GM13977 (cell line): ENCODE results near the gene INMT.

Experiments used
- DNase-seq: peaks from one replicate; pipeline ENCODE4 v3.0.0; 2012; ENCODE audit warnings: low spot score
- in situ Hi-C: fragments of 300-500 bp; cut with MboI; formaldehyde crosslinking; loops from one replicate; pipeline ENCODE4 v1.12.0; 2022; ENCODE audit warnings: low sequenced_read_pairs, low pct_unique_long_range_greater_than_20kb, mixed read lengths, inconsistent platforms; ENCODE audit not compliant: unreplicated experiment
- TF ChIP-seq, protein P1 (sequence below): IDR thresholded peaks from 2 replicates; pipeline ENCODE4 v1.5.1; 2012; ENCODE audit warnings: mild to moderate bottlenecking, control low read depth; ENCODE audit not compliant: insufficient read depth; ENCODE audit errors: extremely low read depth, missing control alignments

INMT gene

DNA sequence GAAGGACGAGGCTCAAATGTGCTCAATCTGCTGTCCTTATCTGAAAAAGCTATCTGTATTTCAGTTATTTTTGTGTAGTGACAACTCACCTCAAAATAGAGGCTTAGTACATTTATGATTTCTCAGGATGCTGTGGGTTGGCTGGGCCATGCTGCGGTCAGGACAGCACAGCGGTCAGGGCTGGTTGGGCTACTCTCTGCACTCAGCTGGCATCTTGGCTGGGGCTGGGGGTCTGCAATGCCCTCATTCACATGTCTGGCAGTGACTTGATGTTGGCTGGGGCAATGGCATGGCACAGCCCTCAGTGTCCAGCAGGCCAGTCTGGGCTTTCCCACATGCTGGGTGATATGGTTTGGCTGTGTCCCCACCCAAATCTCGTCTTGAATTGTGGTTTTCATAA lies 15.6 kb upstream of the INMT start:
- in situ Hi-C loops = no loop called here
- TF ChIP-seq, protein P1, sequence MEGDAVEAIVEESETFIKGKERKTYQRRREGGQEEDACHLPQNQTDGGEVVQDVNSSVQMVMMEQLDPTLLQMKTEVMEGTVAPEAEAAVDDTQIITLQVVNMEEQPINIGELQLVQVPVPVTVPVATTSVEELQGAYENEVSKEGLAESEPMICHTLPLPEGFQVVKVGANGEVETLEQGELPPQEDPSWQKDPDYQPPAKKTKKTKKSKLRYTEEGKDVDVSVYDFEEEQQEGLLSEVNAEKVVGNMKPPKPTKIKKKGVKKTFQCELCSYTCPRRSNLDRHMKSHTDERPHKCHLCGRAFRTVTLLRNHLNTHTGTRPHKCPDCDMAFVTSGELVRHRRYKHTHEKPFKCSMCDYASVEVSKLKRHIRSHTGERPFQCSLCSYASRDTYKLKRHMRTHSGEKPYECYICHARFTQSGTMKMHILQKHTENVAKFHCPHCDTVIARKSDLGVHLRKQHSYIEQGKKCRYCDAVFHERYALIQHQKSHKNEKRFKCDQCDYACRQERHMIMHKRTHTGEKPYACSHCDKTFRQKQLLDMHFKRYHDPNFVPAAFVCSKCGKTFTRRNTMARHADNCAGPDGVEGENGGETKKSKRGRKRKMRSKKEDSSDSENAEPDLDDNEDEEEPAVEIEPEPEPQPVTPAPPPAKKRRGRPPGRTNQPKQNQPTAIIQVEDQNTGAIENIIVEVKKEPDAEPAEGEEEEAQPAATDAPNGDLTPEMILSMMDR = no peak

DNA sequence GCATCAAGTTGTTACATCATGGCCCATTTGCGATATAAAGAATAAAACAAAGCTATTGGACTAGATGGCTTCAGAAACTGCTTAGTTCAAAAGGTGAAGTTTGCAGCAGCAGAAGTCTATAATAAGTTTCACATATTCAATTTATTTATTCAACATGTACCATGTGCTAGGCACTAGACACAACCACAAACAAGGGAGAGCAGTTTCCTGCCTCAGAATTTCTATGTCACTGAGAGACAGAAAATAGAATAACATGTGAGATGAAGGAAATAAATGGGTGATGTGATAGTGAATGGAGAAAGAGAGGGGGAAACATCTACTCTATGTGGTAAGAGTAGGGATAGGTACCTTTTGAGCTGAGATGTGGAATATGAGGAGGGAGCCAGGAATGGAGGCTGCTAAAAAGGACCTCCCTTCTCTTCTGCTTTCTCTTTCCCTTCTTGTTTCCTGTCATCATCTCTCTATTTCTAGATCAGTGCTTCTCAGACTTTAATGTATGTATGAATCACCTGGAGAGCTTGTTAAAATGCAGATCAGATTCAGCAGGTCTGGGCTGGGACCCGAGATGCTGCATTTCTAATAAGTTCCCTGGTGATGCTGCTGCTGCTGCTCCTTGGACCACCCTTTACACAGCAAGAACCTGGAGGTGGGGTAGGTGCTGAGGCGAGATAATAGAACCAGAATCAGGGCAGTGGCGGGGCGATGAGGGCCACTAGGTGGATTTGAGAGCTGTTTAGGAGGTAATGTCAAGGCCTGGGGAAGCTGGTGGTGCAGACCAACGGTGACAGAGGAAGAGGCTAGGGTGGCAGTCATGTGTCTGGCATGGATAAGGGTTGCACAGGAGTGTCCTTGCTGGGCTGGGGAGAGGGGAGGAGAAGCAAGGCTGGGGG lies 13.7 kb upstream of the INMT start:
- in situ Hi-C loops = no loop called here
- no peak for DNase-seq
- TF ChIP-seq, protein P1 = no peak

More for the DNA sequence above, 15.6 kb upstream of the INMT start:
- DNase-seq = no peak

DNA sequence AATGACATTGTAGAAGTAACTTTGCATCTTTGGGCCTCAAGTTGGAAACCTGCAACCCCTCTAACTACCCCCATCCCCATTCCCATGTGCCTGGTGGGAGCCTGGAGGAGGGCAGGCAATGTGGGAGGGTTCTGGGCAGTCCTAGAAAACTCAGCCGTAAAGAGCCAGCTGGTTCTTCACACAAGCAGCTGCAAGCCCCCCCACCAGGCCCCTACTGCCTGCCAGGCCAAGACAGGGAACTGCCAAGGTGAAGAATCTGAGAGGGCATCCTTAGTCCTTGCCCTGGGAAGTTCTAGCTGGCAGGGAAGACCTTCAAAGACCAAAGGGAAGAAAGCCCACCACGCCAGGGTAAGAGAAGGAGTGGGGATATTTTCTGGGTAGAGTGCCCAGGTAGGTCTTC lies 12.2 kb upstream of the INMT start:
- TF ChIP-seq, protein P1 = no peak
- in situ Hi-C loops = no loop called here
- DNase-seq = no peak

DNA sequence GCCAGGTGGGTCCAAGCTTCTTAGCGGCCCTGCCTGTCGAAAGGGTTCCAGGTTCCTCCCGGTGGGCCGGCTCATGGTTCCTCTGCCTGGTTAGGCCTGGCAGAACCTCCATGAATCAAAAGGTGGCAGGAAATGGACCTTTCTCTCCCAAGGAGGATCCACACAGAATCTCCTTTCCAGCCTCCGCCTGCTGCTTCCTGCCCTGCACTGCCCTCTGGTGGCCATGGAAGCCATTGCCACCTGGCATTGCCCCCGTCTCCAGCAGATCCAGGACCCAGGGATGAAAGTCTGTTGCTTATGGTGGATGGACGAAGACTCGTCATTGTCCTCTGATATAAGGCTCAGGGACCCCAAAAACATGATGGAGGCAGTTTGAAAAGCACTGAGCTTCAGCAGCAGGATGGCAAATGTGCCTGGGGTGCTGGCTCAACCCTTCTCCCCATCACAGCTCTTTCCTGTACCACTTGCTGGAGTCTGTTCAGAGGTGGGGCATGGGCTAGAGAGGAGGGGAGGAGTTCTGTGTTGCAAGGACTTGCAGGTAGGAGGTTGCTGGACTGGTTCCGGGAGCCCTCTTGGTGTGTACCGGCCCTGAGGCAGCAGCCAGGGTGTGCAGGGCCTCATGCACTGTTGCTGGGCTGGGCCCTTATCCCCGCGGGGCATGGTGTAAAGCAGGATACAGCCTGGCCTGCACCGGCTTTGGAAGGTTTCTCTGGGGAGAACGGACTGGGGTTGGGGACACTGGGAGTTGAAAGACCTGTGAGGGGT lies 11.3 kb upstream of the INMT start:
- peak; percentile 87 for DNase-seq
- TF ChIP-seq, protein P1 = peak; percentile 100
- in situ Hi-C loops = no loop called here

DNA sequence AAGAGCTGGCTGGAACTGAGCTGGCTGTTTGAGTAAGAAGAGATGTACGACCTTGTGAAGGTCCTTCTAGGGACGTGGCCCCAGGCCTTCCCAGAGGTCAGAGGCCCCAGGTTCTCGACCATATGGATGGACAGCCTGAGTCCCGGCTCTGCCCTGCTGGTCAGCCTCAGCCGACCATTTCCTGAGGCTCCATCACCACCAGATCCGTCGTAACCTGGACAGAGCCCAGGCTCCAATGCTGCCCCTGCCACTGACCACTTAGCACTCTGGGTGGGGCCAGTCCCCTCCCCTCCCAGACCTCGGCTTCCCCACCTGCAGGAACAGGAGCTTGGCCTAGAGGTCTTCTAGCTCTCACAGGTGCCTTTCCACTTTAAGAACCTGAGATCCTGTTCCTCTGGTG lies 10.6 kb upstream of the INMT start:
- no peak for DNase-seq
- TF ChIP-seq, protein P1 = no peak
- in situ Hi-C loops = no loop called here

DNA sequence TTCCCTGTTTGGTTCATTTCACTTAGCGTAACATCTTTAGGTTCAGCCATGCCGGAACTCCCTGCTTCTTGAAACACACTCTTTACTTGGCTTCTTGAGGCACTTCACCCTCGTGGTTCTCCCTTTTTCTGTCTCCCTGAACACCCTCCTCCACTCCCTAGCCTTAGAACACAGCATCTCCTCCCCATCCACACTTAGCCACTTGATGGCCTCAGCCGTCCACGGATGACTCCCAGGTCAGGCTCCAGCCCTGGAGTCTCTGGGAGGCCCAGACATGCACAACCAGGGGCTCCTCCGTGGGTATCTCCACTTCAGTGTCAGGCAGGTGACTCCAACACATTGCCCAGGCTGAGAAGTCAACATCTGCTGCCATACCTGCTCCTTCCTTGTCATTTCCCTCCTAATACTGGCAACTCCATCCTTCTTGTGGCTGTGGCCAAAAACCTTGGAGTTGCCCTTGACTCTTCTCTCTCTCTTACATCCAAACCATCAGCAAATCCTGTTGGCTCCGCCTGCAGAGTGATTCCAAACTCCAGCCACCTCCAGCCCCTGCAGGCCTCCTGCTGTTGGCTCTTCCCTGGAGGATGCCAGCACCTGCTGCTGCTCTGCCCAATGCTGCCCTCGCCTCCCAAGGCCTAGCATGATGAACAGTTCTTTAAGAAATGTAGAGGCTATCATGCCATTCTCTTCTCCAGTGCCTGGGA lies 8.4 kb upstream of the INMT start:
- in situ Hi-C loops = no loop called here
- DNase-seq = no peak
- TF ChIP-seq, protein P1 = peak; percentile 24
